Subcutaneous abdominal adipose tissue (tissue), 5 donors: Measurements from ENCODE around the gene DNASE1.

ENCODE experiments used
- H3K27ac ChIP-seq: one replicate; pipeline ENCODE4 v1.7.0; 2013; ENCODE audit warnings: low read depth, mild to moderate bottlenecking, inconsistent platforms, low read length, moderate library complexity
- H3K27me3 ChIP-seq, 5 donors: one replicate each; pipeline ENCODE4 v1.7.0; 2013; ENCODE audit warnings: low read length in 5 of 5, inconsistent platforms in 1 of 5; ENCODE audit not compliant: control insufficient read depth in 5 of 5, insufficient read depth in 4 of 5
- H3K36me3 ChIP-seq, 5 donors: one replicate each; pipeline ENCODE4 v1.7.0; 2013; ENCODE audit warnings: low read length in 5 of 5; ENCODE audit not compliant: control insufficient read depth in 5 of 5, insufficient read depth in 5 of 5
- H3K4me1 ChIP-seq, 5 donors: one replicate each; pipeline ENCODE4 v1.7.0; 2013; ENCODE audit warnings: low read length in 5 of 5, mild to moderate bottlenecking in 3 of 5, moderate library complexity in 1 of 5; ENCODE audit not compliant: control insufficient read depth in 5 of 5, insufficient read depth in 5 of 5
- H3K4me3 ChIP-seq, 5 donors: one replicate each; pipeline ENCODE4 v1.7.0; 2013; ENCODE audit warnings: low read length in 5 of 5, low read depth in 1 of 5
- H3K9ac ChIP-seq, 5 donors: one replicate each; pipeline ENCODE4 v1.7.0; 2013; ENCODE audit warnings: low read length in 5 of 5, mild to moderate bottlenecking in 4 of 5, moderate library complexity in 3 of 5
- H3K9me3 ChIP-seq, 5 donors: one replicate each; pipeline ENCODE4 v1.7.0; 2013; ENCODE audit warnings: low read length in 5 of 5; ENCODE audit not compliant: control insufficient read depth in 5 of 5
- donor health status: healthy.
- donor health status: healthy.
- donor health status: healthy.
- donor health status: healthy.
- donor health status: healthy.

Gene DNASE1

GRCh38 chr16:3612510-3613466, 41.7 kb upstream of the DNASE1 start:
- Histone ChIP-seq H3K27ac (peak overlapping the region; percentile 81), H3K4me1 (peaks cover 0 to 29% (median 23%) of the 10 kb centered on the region in 5 donors), H3K27me3 (no peaks in the 10 kb centered on the region), H3K9me3 (no peaks in the 10 kb centered on the region), H3K9ac (peak overlapping the region in 4 of 5 donors; percentile 28 to 98 (median 96)), H3K4me3 (peak overlapping the region; percentile 82 to 97 (median 93)), H3K36me3 (peaks cover 0 to 4% (median 3%) of the 10 kb centered on the region in 5 donors)

GRCh38 chr16:3618769-3619141, 35.7 kb upstream of the DNASE1 start:
- H3K36me3 ChIP-seq: peaks cover 0 to 4% (median 3%) of the 10 kb centered on the region in 5 donors
- no peak overlapping the region for H3K27ac ChIP-seq
- no peaks in the 10 kb centered on the region for H3K4me1 ChIP-seq
- H3K4me3 ChIP-seq: no peak overlapping the region
- no peak overlapping the region for H3K9ac ChIP-seq
- no peaks in the 10 kb centered on the region for H3K9me3 ChIP-seq
- H3K27me3 ChIP-seq: no peaks in the 10 kb centered on the region

GRCh38 chr16:3623642-3624041, 30.8 kb upstream of the DNASE1 start:
- no peak overlapping the region for H3K4me3 ChIP-seq
- peaks cover 0 to 14% (median 0%) of the 10 kb centered on the region in 5 donors for H3K4me1 ChIP-seq
- no peak overlapping the region for H3K9ac ChIP-seq
- no peaks in the 10 kb centered on the region for H3K36me3 ChIP-seq
- H3K27ac ChIP-seq: no peak overlapping the region
- H3K27me3 ChIP-seq: no peaks in the 10 kb centered on the region
- H3K9me3 ChIP-seq: no peaks in the 10 kb centered on the region

- peaks cover 0 to 14% (median 0%) of the 10 kb centered on the region in 5 donors for H3K4me1 ChIP-seq
- no peak overlapping the region for H3K9ac ChIP-seq
- H3K27ac ChIP-seq: no peak overlapping the region
Measured at GRCh38 chr16:3625331-3625730, 29.2 kb upstream of the DNASE1 start.

GRCh38 chr16:3625911-3626732, 28.4 kb upstream of the DNASE1 start:
- H3K9ac ChIP-seq: no peak overlapping the region
- H3K36me3 ChIP-seq: no peaks in the 10 kb centered on the region
- H3K27ac ChIP-seq: no peak overlapping the region
- no peaks in the 10 kb centered on the region for H3K27me3 ChIP-seq
- H3K4me3 ChIP-seq: no peak overlapping the region
- no peaks in the 10 kb centered on the region for H3K9me3 ChIP-seq
- peaks cover 0 to 14% (median 0%) of the 10 kb centered on the region in 5 donors for H3K4me1 ChIP-seq

More at GRCh38 chr16:3625331-3625730, 29.2 kb upstream of the DNASE1 start:
- no peaks in the 10 kb centered on the region for H3K27me3 ChIP-seq
- no peaks in the 10 kb centered on the region for H3K9me3 ChIP-seq
- no peak overlapping the region for H3K4me3 ChIP-seq
- no peaks in the 10 kb centered on the region for H3K36me3 ChIP-seq

GRCh38 chr16:3637371-3637923, 17.0 kb upstream of the DNASE1 start:
- no peaks in the 10 kb centered on the region for H3K27me3 ChIP-seq
- H3K36me3 ChIP-seq: peaks cover 0 to 22% (median 13%) of the 10 kb centered on the region in 5 donors
- H3K27ac ChIP-seq: no peak overlapping the region
- H3K9ac ChIP-seq: peak overlapping the region in 1 of 5 donors; percentile 45
- H3K9me3 ChIP-seq: no peaks in the 10 kb centered on the region
- H3K4me1 ChIP-seq: peaks cover 0 to 6% (median 3%) of the 10 kb centered on the region in 5 donors
- no peak overlapping the region for H3K4me3 ChIP-seq

GRCh38 chr16:3638916-3639644, 15.4 kb upstream of the DNASE1 start:
- no peak overlapping the region for H3K9ac ChIP-seq
- no peak overlapping the region for H3K27ac ChIP-seq
- no peaks in the 10 kb centered on the region for H3K9me3 ChIP-seq
- H3K4me3 ChIP-seq: no peak overlapping the region
- peaks cover 0 to 32% (median 19%) of the 10 kb centered on the region in 5 donors for H3K36me3 ChIP-seq
- H3K4me1 ChIP-seq: peaks cover 0 to 6% (median 3%) of the 10 kb centered on the region in 5 donors
- no peaks in the 10 kb centered on the region for H3K27me3 ChIP-seq

- no peaks in the 10 kb centered on the region for H3K27me3 ChIP-seq
- peaks cover 0 to 35% (median 19%) of the 10 kb centered on the region in 5 donors for H3K36me3 ChIP-seq
Measured at GRCh38 chr16:3640207-3640606, 14.3 kb upstream of the DNASE1 start.

More at GRCh38 chr16:3640207-3640606, 14.3 kb upstream of the DNASE1 start:
- Histone ChIP-seq H3K9me3 (no peaks in the 10 kb centered on the region), H3K4me1 (peaks cover 0 to 6% (median 3%) of the 10 kb centered on the region in 5 donors), H3K4me3 (no peak overlapping the region), H3K27ac (no peak overlapping the region), H3K9ac (no peak overlapping the region)
